IPS-18a (cell line): Measurements from ENCODE around the gene TNNT2.
A peak's percentile ranks its signal among the peaks of the same experiment; 100 is the strongest.

Experiments
- H3K27ac ChIP-seq: one replicate; pipeline ENCODE4 v1.5.1; 2013; ENCODE audit warnings: low read length
- H3K27me3 ChIP-seq: one replicate; pipeline ENCODE4 v1.6.1; 2013; ENCODE audit warnings: mild to moderate bottlenecking, low read length; ENCODE audit not compliant: control insufficient read depth, insufficient read depth
- H3K36me3 ChIP-seq: one replicate; pipeline ENCODE4 v1.6.1; 2013; ENCODE audit warnings: low read depth, low read length; ENCODE audit not compliant: control insufficient read depth
- H3K4me1 ChIP-seq: one replicate; pipeline ENCODE4 v1.6.1; 2013; ENCODE audit warnings: low read depth, low read length; ENCODE audit not compliant: control insufficient read depth
- H3K4me3 ChIP-seq: one replicate; pipeline ENCODE4 v1.5.1; 2013; ENCODE audit warnings: low read length
- H3K9ac ChIP-seq: one replicate; pipeline ENCODE4 v1.6.1; 2013; ENCODE audit warnings: mild to moderate bottlenecking, low read length, moderate library complexity
- H3K9me3 ChIP-seq: one replicate; pipeline ENCODE4 v1.6.1; 2013; ENCODE audit warnings: low read depth, low read length; ENCODE audit not compliant: control insufficient read depth

The TNNT2 gene

DNA sequence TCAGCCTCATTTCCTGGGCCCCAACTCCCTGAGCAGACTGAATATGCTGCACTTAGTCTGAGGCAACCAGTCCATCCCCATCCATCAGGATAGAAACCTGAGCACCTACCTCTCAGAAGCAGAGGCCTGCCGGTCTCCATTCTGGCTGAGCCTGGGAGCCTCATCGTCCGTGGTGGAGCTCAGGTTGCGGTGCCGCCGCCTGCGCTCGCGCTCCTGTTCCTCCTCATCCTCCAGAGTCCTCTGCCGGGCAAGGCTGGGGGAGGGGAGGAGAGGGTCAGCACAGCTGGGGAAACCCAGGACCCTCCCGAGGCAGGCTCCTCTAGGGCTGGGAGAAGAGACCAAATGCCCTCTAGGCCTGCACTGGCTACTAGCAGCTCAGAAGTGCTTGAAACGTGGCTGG lies 11.6 kb upstream of the TNNT2 start:
- Histone ChIP-seq H3K27me3 (no peaks in the 10 kb centered on the region), H3K9ac (no peak overlapping the region), H3K36me3 (peaks cover 3% of the 10 kb centered on the region), H3K4me3 (no peak overlapping the region), H3K27ac (no peak overlapping the region), H3K4me1 (no peaks in the 10 kb centered on the region), H3K9me3 (no peaks in the 10 kb centered on the region)

DNA sequence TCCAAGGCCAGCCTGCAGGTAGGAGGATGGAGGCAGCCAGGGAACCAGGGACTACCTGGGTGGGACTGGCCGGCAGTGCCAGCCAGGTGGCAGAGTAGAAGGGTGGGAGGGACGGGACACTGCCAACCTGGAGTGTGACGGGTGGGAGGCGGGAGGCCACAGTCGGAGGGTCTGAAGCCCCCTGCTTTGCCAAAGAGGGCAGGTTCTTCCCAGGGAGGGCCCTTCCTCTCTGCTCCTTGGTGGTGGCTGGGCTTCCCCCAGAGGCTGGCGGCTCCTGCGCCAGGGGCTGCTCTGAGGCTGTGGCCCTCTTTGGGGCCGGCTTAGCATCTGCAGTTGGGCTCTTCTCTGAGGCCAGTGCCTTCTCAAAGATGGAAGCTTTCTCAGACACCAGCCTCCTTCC lies 8.7 kb upstream of the TNNT2 start:
- H3K9me3 ChIP-seq = no peaks in the 10 kb centered on the region
- H3K9ac ChIP-seq = no peak overlapping the region
- H3K4me3 ChIP-seq = no peak overlapping the region
- no peak overlapping the region for H3K27ac ChIP-seq
- peaks cover 3% of the 10 kb centered on the region for H3K36me3 ChIP-seq
- H3K27me3 ChIP-seq = no peaks in the 10 kb centered on the region
- no peaks in the 10 kb centered on the region for H3K4me1 ChIP-seq

DNA sequence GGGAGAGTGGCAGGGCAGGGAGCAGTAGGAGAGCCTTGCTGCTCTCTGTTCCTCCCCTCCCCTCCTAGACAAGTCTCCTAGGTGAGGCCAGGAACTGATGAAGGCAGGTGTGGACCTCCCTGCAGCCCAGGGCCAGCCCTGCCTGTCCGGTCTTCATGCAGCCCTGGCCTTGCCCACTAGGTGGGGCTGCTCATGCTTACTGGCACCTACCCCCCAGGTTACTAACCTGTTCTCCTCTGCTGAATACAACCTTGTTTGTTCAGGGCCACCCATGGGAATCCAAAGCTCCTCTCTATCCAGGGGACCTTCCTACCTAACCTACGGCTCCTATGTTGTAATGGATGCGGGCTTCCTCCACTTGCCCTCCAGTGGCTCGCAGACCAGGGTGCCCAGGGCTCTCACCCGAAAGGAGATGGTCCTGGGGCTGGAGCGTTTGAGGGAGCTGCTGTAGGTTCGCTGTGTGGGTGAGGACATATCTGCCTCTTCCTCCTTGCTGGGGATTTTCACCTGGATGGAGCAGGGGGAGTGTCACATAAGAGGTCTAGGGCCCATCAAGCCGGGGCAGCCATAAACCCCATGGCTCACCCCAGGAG lies 7.9 kb upstream of the TNNT2 start:
- Histone ChIP-seq H3K27me3 (no peaks in the 10 kb centered on the region), H3K9me3 (no peaks in the 10 kb centered on the region), H3K4me3 (no peak overlapping the region), H3K4me1 (no peaks in the 10 kb centered on the region), H3K9ac (no peak overlapping the region), H3K27ac (no peak overlapping the region), H3K36me3 (peaks cover 3% of the 10 kb centered on the region)

DNA sequence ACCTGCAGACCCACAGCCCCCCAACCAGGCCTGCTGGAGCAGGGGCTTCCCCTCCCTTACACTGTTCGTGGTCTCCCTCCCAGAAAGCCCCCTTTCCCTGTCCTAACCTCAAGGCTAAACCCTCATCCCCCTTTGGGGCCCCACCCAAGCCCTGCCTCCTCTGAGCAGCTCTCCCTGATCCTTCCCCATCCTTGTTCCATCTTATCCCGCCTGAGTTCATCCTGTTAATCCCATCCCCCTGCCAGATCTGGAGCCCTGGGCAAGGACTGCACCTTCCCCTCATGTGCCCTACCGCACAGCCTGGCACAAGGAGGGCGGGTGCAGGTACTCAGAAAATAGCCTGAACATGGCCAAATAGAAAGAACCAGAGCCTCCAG lies 6.9 kb upstream of the TNNT2 start:
- Histone ChIP-seq H3K9me3 (no peaks in the 10 kb centered on the region), H3K4me3 (no peak overlapping the region), H3K9ac (no peak overlapping the region), H3K36me3 (peaks cover 3% of the 10 kb centered on the region), H3K27ac (no peak overlapping the region), H3K27me3 (no peaks in the 10 kb centered on the region), H3K4me1 (no peaks in the 10 kb centered on the region)

DNA sequence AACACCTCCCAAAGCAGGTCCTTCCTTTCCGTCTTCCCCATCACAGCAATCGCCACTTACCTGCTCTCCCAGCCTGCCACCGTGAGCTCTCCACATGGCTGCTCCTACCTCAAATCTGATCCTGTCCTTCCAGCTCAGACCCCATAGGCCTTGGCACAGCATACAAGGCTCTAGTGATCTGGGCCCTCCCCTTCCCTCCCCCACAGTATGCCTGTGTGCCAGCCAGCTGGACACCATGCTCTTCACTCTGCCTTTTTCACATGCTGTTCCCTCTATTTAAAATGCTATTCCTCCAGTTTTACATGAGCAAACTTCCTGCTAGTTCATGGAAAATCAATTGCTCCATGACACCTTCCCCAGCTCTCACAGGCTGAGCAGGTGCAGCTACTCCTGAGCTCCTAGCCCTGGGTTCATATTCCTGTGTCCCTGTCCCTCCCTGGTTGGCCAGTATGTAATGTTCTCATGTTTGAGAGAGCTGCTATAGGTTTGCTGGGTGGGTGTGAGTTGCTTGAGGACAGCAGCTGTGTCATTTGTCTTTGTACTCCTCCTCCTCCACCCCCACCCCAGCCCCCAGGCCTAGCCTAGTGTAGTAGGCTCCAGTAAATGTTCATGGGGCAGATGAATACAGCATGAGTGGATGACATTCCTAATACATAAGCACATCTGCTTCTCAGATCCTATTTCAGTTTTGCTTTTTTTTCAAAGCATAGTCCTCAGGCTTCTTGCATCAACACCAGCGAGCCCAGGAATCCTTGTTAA lies 6.3 kb upstream of the TNNT2 start:
- Histone ChIP-seq H3K9ac (no peak overlapping the region), H3K4me1 (no peaks in the 10 kb centered on the region), H3K36me3 (peaks cover 3% of the 10 kb centered on the region), H3K27ac (no peak overlapping the region), H3K4me3 (no peak overlapping the region), H3K27me3 (no peaks in the 10 kb centered on the region), H3K9me3 (no peaks in the 10 kb centered on the region)

DNA sequence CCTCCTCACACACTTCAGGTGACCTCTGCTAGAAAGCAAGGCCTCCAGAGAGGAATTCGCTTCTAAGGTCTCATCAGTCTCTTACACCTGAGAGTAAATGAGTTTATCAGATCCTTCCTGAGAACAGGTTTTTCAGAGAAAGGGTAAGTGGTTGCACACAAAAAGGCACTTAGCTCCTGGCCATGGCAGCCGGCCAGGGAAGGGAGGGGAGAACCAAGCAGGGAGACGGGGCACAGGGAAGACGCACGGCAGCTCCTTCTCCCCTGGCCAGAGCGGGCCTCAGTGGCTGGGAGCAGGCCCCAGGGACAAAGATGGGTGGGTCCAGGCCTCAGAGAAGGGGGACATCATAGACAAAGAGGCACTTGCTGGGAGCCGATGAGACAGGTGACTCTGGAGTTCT lies 3.6 kb upstream of the TNNT2 start:
- H3K9ac ChIP-seq = no peak overlapping the region

DNA sequence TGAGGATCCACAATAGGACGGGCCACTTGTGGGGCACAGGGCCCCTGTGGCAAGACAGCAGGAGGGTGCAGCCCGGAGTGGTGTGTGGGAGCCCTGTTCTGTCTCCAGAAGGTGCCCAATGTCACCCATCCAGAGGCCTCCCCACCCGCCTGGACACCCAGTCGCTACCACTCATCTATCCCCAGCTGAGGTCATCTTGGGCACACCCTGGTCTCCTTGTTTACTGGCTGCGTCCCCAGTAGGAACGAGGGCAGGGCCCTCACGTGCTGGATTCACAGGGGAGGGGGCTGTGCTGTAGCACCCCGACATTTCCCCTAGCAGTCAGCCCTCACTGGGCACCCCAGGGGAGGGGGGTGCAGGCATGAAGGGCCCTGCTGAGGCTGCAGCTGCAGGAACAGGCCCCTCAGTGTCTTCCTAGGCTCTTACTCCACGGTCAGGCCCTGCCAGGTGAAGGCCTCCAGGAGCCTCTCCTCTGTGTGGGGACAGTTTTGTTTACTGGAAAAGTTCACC lies 2.3 kb upstream of the TNNT2 start:
- no peak overlapping the region for H3K4me3 ChIP-seq
- no peaks in the 10 kb centered on the region for H3K36me3 ChIP-seq
- no peaks in the 10 kb centered on the region for H3K9me3 ChIP-seq
- H3K27me3 ChIP-seq = no peaks in the 10 kb centered on the region
- H3K4me1 ChIP-seq = peaks cover 22% of the 10 kb centered on the region
- H3K9ac ChIP-seq = no peak overlapping the region
- H3K27ac ChIP-seq = no peak overlapping the region

More for the DNA sequence above, 3.6 kb upstream of the TNNT2 start:
- Histone ChIP-seq H3K4me1 (peaks cover 9% of the 10 kb centered on the region), H3K27ac (no peak overlapping the region), H3K27me3 (no peaks in the 10 kb centered on the region), H3K4me3 (no peak overlapping the region), H3K36me3 (no peaks in the 10 kb centered on the region), H3K9me3 (no peaks in the 10 kb centered on the region)

DNA sequence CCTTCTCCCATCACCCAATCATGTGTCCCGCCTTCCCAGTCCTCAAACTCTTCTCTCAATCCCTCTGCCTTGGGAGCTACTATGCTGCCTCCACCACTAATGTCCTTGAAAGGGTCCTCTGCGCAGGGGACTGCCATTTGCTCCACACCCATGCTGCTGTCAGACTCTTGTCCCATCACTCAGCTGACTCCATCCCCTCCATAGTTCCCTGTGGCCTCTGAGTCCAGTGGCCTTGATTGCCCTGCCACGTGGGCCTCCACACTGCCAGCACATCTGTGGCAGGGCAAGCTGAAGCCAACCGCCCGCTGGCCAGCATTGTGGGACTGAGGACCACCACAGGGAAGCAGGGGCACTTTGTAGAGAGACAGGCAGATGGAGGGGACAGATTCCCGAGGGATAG lies 1.3 kb upstream of the TNNT2 start:
- Histone ChIP-seq H3K4me1 (peaks cover 31% of the 10 kb centered on the region), H3K27me3 (no peaks in the 10 kb centered on the region), H3K36me3 (no peaks in the 10 kb centered on the region), H3K9me3 (no peaks in the 10 kb centered on the region), H3K27ac (no peak overlapping the region), H3K4me3 (no peak overlapping the region), H3K9ac (no peak overlapping the region)

DNA sequence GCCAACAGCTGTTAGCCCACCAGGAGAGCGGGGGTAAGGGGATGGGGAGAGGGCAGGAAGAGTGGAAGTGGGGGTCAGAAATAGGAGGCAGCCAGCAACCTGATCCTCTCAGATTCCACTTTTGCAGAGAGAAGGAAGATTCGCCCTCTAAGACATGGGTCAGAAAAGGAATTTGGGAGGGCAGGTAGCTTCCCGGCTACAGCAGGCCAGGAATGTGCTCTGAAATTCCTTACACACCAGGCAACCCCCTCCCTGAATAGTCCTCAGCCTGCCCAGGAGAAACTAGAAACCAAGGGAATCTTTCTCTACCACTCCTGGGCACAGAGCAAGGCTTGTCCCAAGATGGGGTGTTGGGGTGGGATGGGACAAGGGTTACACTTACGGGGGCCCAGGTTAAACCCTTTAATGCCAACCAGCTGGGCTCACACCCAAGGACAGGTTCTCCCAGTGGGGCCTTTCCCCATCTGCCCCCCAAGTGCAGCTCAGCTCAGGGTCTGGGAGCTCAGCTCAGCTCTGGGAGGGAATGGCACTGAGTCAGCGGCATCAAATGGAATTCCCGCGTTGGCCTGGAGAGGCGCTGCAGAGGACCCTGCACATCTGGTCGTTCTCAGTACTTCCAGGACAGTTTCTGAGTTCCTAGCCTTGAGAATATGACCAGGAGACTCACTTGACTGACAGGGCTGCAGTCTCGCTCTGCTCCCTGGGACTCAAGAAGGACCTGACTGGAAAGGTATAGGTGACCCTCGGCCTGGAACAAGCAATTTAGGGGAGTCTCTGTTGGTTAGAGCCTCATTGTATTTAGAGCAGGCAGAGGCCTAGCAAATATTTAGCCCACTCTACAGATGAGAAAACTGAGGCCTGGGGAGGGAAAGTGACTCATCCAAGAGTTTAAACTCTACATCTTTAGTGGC lies 761 bp downstream of the TNNT2 start:
- H3K4me1 ChIP-seq = peaks cover 31% of the 10 kb centered on the region
- H3K9ac ChIP-seq = peak overlapping the region; percentile 41
- H3K36me3 ChIP-seq = no peaks in the 10 kb centered on the region
- H3K27me3 ChIP-seq = no peaks in the 10 kb centered on the region
- no peaks in the 10 kb centered on the region for H3K9me3 ChIP-seq
- peak overlapping the region; percentile 76 for H3K27ac ChIP-seq
- peak overlapping the region; percentile 43 for H3K4me3 ChIP-seq

DNA sequence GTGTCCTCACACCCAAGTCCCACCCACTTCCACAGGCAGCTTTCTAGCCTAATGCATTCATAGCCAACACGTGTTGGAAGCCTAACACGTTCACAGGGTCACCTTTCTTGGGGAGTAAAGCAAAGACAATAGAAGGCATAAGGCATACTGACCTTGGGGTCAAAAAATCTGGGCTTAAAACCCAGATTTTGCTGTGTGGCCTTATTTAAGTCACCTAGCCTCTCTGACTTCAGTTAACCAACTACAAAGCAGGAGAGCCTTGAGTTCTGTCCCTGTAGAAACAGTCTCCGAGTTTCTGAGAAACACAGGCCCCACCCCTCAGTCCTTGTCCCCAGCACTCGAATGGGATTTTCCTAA lies 1.4 kb downstream of the TNNT2 start:
- peak overlapping the region; percentile 17 for H3K4me3 ChIP-seq
- no peaks in the 10 kb centered on the region for H3K9me3 ChIP-seq
- H3K27me3 ChIP-seq = no peaks in the 10 kb centered on the region
- H3K27ac ChIP-seq = peak overlapping the region; percentile 76
- peak overlapping the region; percentile 41 for H3K9ac ChIP-seq
- H3K4me1 ChIP-seq = peaks cover 31% of the 10 kb centered on the region
- H3K36me3 ChIP-seq = no peaks in the 10 kb centered on the region

DNA sequence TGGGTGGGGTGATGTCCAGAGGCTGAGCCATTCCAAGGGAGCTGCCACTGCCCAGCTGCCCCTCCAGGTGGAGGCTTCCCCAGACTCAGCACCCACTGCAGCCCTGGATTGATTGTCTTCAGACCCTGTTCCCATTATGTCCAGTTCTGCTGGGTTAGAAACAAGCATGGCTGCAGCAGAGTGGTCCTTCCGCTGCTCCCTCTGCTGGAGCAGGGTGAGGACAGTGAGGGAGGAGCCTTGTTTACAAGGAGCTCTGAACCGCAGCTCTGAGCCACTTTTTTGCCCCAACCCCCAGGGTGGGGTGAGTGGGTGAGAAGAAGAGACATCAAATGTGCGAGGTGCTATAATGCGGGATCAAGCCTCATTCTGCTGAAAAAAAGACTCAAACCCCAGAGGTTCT lies 2.3 kb downstream of the TNNT2 start:
- H3K27me3 ChIP-seq = no peaks in the 10 kb centered on the region
- peaks cover 31% of the 10 kb centered on the region for H3K4me1 ChIP-seq
- H3K9me3 ChIP-seq = no peaks in the 10 kb centered on the region
- no peak overlapping the region for H3K9ac ChIP-seq
- H3K4me3 ChIP-seq = no peak overlapping the region
- H3K27ac ChIP-seq = no peak overlapping the region
- H3K36me3 ChIP-seq = no peaks in the 10 kb centered on the region
